HepG2 (cell line): ENCODE data around the gene CLTCL1. TPM values are rescaled to one million over a fixed set of nuclear protein-coding genes. Genes with fewer than 3 reads are reported as not detected.

Experiments used
- ATAC-seq: fragments of 200-7000 bp; cut with Tn5 transposase; 3 replicates; pipeline ENCODE4 v1.9.1; 2020; ENCODE audit warnings: mild to moderate bottlenecking, moderate library complexity
- BruUV-seq: library from RNA; stranded (reverse); fragments of 400-500 nt; replicated peaks from 2 replicates; lab custom pipeline; 2021; lab: Mats Ljungman, UMichigan
- CTCF ChIA-PET: fragments of 300-600 bp; formaldehyde crosslinking; extraction: SDS; loops from one replicate; lab custom pipeline; 2021; ENCODE audit warnings: low total read pairs, inconsistent platforms, low intra/inter-chr PET ratio; lab: Yijun Ruan, JAX
- POLR2A ChIA-PET: fragments of 350-600 bp; sonication (Branson Sonifier 250); formaldehyde crosslinking; loops from one replicate; lab custom pipeline; 2020; ENCODE audit warnings: antibody characterized with exemption, inconsistent platforms; lab: Yijun Ruan, JAX
- DNase-seq: peaks from one replicate; pipeline ENCODE4 v3.0.0-alpha.2; 2015; ENCODE audit warnings: low spot score
- FAIRE-seq: peaks from 3 replicates; lab custom pipeline; 2011; peaks lifted over from hg19 to GRCh38; lab: Jason Lieb, UNC
- H2AFZ ChIP-seq: one replicate; pipeline ENCODE4 v1.6.1; 2011; ENCODE audit warnings: low read length, inconsistent platforms
- H3K27ac ChIP-seq: fragments of 300-600 bp; 3 replicates; pipeline ENCODE4 v1.8.0; 2011; ENCODE audit warnings: mixed run types, mild to moderate bottlenecking, mixed read lengths, low read length, inconsistent platforms; ENCODE audit not compliant: insufficient read depth; ENCODE audit errors: extremely low read length
- H3K27me3 ChIP-seq, 2 experiments: fragments of 200-600 bp in 1 of 2; 2 replicates in 1 of 2; 3 replicates in 1 of 2; pipeline versions ENCODE4 v1.6.0 to v1.8.0; 2011; ENCODE audit warnings: low read length in 2 of 2, mild to moderate bottlenecking in 2 of 2, moderate library complexity in 2 of 2, inconsistent platforms in 1 of 2; ENCODE audit not compliant: insufficient read depth in 2 of 2, control insufficient read depth in 1 of 2
- H3K36me3 ChIP-seq, 2 experiments: fragments of 200-600 bp in 1 of 2; replicated peaks in 1 of 2; 2 replicates in 1 of 2; 3 replicates in 1 of 2; pipeline versions ENCODE4 v1.5.1 to v1.8.0; 2011; ENCODE audit warnings: low read length in 2 of 2, inconsistent platforms in 1 of 2; ENCODE audit not compliant: insufficient read depth in 2 of 2, control insufficient read depth in 1 of 2
- H3K4me1 ChIP-seq: 2 replicates; pipeline ENCODE4 v1.5.1; 2012; ENCODE audit warnings: low read length, inconsistent platforms; ENCODE audit not compliant: insufficient read depth
- H3K4me2 ChIP-seq: 2 replicates; pipeline ENCODE4 v1.6.0; 2011; ENCODE audit warnings: low read depth, low read length, inconsistent platforms
- H3K4me3 ChIP-seq, 3 experiments: fragments of 200-600 bp in 1 of 3; sonication (generic), shearing (Covaris generic) in 1 of 3; replicated peaks in 1 of 3; 2 replicates each; pipeline ENCODE4 v1.5.1; 2011 to 2016; ENCODE audit warnings: low read length in 3 of 3, inconsistent platforms in 2 of 3, low read depth in 2 of 3, mild to moderate bottlenecking in 2 of 3, control low read depth in 1 of 3, mixed read lengths in 1 of 3; ENCODE audit not compliant: insufficient read depth in 1 of 3
- H3K79me2 ChIP-seq: one replicate; pipeline ENCODE4 v1.6.1; 2011; ENCODE audit warnings: low read length, inconsistent platforms; ENCODE audit not compliant: insufficient read depth
- H3K9ac ChIP-seq: 2 replicates; pipeline ENCODE4 v1.6.0; 2011; ENCODE audit warnings: mild to moderate bottlenecking, low read depth, low read length, inconsistent platforms; ENCODE audit not compliant: insufficient read depth
- H3K9me3 ChIP-seq: 2 replicates; pipeline ENCODE4 v1.5.1; 2012; ENCODE audit warnings: mild to moderate bottlenecking, low read length
- H4K20me1 ChIP-seq: 2 replicates; pipeline ENCODE4 v1.6.0; 2011; ENCODE audit warnings: inconsistent platforms, mild to moderate bottlenecking, low read length, moderate library complexity; ENCODE audit not compliant: insufficient read depth
- KLF16 ChIP-seq, 2 experiments: sonication (generic) in 1 of 2; formaldehyde crosslinking in 1 of 2; IDR thresholded peaks; 2 replicates each; pipeline versions ENCODE4 v1.6.1 to v1.8.0; 2016 to 2023; ENCODE audit warnings: missing genetic modification reagents in 2 of 2, missing compliant biosample characterization in 1 of 2
- MAFF ChIP-seq: IDR thresholded peaks from 2 replicates; pipeline ENCODE4 v1.6.1; 2011; ENCODE audit warnings: low read depth, low read length, improper control_type of control experiment
- PRMT3 ChIP-seq: sonication (generic); formaldehyde crosslinking; IDR thresholded peaks from 2 replicates; pipeline ENCODE4 v1.8.1; 2022; ENCODE audit warnings: low read depth, mild to moderate bottlenecking, moderate library complexity, missing genetic modification reagents, borderline replicate concordance
- ZBTB42 ChIP-seq: sonication (generic); formaldehyde crosslinking; IDR thresholded peaks from 2 replicates; pipeline ENCODE4 v1.5.0; 2020; ENCODE audit warnings: mild to moderate bottlenecking, missing genetic modification reagents
- ZNF326 ChIP-seq: sonication (generic); formaldehyde crosslinking; IDR thresholded peaks from 2 replicates; pipeline ENCODE4 v1.4.0; 2020; ENCODE audit warnings: missing genetic modification reagents, borderline replicate concordance
- ZNF564 ChIP-seq: sonication (generic); formaldehyde crosslinking; IDR thresholded peaks from 2 replicates; pipeline ENCODE4 v1.8.1; 2023; ENCODE audit warnings: mild to moderate bottlenecking, missing genetic modification reagents
- ZNF678 ChIP-seq: sonication (generic); formaldehyde crosslinking; IDR thresholded peaks from 2 replicates; pipeline ENCODE4 v1.4.0; 2020; ENCODE audit warnings: mild to moderate bottlenecking, missing genetic modification reagents
- ZNF761 ChIP-seq: sonication (generic); formaldehyde crosslinking; conservative IDR thresholded peaks from 2 replicates; pipeline ENCODE4 v1.4.0; 2020; ENCODE audit warnings: mild to moderate bottlenecking, missing genetic modification reagents
- WGBS: methylation state at CpG from one replicate; pipeline ENCODE4 v1.1.6; 2017; ENCODE audit warnings: low lambda C conversion rate; 5-methylcytosine and 5-hydroxymethylcytosine counted together
- in situ Hi-C: cut with HindIII; loops from 2 replicates; pipeline ENCODE4 v1.10.0; 2017; ENCODE audit warnings: low pct_unique_long_range_greater_than_20kb; ENCODE audit not compliant: extremely low pct_ligation_motif_present
- intact Hi-C: fragments of 100-400 bp; cut with micrococcal nuclease; formaldehyde crosslinking; loops from one replicate; pipeline ENCODE4 v1.10.0; 2022; ENCODE audit not compliant: unreplicated experiment
- polyA plus RNA-seq, 8 experiments: library from polyadenylated mRNA; depleted of rRNA in 3 of 8; stranded (reverse) in 7 of 8; unstranded in 1 of 8; fragments of >200 nt; fragmentation: Illumina TruSeq in 4 of 8; extraction: Trizol in 4 of 8; gene quantifications; 2 replicates each; pipeline versions ENCODE4 v1.2.1 to v1.2.3, GENCODE V29; 2011 to 2016; ENCODE audit warnings: low read depth in 4 of 8, missing spikeins in 1 of 8, mixed read lengths in 1 of 8; ENCODE audit not compliant: insufficient read depth in 1 of 8
- total RNA-seq, 5 experiments: library from RNA; depleted of rRNA; stranded (reverse); fragments of >200 nt; fragmentation: Illumina TruSeq; extraction: Trizol; gene quantifications; 2 replicates each; pipeline ENCODE4 v1.2.3, GENCODE V29; 2016; ENCODE audit warnings: low read depth in 1 of 5
- TF ChIP-seq, protein P1 (sequence below): sonication (generic); formaldehyde crosslinking; IDR thresholded peaks from 2 replicates; pipeline ENCODE4 v1.5.0; 2020; ENCODE audit warnings: missing genetic modification reagents
- TF ChIP-seq, protein P2 (sequence below): sonication (generic); formaldehyde crosslinking; IDR thresholded peaks from 2 replicates; pipeline ENCODE4 v1.4.0; 2020; ENCODE audit warnings: missing genetic modification reagents

CLTCL1 gene
- total and polyA plus RNA-seq, 2 of the 13 experiments (the other 11 are each of a cell fraction or from before 2014, with no cell fraction given) = 8.1 to 10.9 TPM

DNA sequence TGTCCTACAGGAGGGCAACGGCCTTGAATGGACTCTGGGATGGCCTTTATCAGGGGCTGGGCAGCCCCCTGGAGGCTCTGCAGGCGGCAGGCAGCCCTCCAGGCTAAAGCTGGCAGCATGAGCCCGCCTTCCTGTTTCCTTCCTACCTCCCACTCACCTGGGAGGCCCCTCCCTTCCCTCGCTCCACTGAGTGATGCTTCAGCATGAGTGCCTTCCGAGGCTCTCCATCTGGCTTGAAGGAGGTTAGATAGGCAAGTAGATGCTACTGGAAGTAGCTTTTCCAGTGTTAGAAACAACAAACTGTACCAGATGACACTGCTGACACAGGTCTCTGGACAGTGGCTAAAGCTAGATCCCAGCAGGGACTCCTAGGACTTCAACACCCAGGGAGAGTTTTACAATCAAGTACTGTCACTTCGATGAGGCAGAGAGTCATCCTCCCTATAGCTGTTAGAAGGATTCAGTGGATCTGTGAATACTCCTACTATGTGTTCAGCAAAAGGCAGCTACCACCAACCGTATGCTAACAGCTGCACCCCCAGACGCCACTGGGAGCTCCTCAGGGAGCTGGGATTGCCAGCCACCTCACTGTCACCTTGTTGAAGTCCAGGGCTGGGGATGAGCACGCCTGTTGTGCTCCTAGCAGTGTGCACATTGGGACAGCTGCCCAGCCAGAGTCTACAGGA lies 108.9 kb downstream of the CLTCL1 start (continued):
- TF ChIP-seq, protein P1, sequence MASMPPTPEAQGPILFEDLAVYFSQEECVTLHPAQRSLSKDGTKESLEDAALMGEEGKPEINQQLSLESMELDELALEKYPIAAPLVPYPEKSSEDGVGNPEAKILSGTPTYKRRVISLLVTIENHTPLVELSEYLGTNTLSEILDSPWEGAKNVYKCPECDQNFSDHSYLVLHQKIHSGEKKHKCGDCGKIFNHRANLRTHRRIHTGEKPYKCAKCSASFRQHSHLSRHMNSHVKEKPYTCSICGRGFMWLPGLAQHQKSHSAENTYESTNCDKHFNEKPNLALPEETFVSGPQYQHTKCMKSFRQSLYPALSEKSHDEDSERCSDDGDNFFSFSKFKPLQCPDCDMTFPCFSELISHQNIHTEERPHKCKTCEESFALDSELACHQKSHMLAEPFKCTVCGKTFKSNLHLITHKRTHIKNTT = no peak
- no peak for TF ChIP-seq ZBTB42 (CRISPR knock-in tag)
- no peak for TF ChIP-seq KLF16 (CRISPR knock-in tag; IDR thresholded peaks at IDR 0.05)

DNA sequence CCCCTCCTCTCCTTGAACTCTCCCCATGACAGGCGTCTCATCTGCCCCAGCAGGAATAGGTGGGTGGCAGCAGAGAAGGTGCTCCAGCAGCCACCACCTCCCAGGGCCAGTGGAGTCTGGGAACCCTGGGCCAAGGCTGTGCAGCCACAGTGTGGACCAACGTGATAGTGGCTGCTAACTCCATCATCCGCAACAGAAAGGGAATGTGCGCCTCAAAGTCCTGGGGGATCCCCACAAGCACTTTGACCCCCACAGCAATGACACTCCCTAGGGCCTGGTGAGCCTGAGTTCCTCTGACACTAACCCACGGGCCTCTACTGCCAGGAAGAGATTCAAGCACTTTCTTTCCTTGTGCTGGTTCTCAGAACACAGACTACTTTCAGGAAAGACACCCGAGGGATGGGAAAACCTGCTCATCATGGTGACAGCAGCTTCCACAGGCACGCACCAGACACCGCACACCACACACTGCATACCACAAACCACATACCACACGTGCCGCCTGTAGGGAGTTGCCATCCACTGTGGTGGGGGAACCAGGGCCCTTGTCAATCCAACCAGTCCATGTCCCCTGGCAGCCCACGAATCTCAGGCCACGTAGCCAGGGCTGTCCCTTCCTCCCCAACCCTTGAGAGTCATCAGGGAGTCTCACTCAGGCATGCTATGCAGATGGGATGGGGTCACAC lies 109.6 kb downstream of the CLTCL1 start:
- ChIA-PET CTCF (no interaction called here), POLR2A (no interaction called here)
- TF ChIP-seq MAFF (no peak), ZNF678 (CRISPR knock-in tag) (no peak), ZNF326 (CRISPR knock-in tag) (no peak), ZNF564 (CRISPR knock-in tag) (no peak), ZNF761 (CRISPR knock-in tag) (no peak), PRMT3 (CRISPR knock-in tag) (no peak)
- TF ChIP-seq, protein P2, sequence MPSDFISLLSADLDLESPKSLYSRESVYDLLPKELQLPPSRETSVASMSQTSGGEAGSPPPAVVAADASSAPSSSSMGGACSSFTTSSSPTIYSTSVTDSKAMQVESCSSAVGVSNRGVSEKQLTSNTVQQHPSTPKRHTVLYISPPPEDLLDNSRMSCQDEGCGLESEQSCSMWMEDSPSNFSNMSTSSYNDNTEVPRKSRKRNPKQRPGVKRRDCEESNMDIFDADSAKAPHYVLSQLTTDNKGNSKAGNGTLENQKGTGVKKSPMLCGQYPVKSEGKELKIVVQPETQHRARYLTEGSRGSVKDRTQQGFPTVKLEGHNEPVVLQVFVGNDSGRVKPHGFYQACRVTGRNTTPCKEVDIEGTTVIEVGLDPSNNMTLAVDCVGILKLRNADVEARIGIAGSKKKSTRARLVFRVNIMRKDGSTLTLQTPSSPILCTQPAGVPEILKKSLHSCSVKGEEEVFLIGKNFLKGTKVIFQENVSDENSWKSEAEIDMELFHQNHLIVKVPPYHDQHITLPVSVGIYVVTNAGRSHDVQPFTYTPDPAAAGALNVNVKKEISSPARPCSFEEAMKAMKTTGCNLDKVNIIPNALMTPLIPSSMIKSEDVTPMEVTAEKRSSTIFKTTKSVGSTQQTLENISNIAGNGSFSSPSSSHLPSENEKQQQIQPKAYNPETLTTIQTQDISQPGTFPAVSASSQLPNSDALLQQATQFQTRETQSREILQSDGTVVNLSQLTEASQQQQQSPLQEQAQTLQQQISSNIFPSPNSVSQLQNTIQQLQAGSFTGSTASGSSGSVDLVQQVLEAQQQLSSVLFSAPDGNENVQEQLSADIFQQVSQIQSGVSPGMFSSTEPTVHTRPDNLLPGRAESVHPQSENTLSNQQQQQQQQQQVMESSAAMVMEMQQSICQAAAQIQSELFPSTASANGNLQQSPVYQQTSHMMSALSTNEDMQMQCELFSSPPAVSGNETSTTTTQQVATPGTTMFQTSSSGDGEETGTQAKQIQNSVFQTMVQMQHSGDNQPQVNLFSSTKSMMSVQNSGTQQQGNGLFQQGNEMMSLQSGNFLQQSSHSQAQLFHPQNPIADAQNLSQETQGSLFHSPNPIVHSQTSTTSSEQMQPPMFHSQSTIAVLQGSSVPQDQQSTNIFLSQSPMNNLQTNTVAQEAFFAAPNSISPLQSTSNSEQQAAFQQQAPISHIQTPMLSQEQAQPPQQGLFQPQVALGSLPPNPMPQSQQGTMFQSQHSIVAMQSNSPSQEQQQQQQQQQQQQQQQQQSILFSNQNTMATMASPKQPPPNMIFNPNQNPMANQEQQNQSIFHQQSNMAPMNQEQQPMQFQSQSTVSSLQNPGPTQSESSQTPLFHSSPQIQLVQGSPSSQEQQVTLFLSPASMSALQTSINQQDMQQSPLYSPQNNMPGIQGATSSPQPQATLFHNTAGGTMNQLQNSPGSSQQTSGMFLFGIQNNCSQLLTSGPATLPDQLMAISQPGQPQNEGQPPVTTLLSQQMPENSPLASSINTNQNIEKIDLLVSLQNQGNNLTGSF (CRISPR knock-in tag) = no peak
- no peaks in the 10 kb centered on the region for H3K9me3 ChIP-seq
- peaks cover 0 to 1% of the 10 kb centered on the region in 2 experiments; a peak in 1 of 5 replicates for H3K36me3 ChIP-seq
- H3K4me2 ChIP-seq = no peak overlapping the region
- intact Hi-C loops = no loop called here
- ATAC-seq = no peak
- 70% methylated on average over 9 of the region's 12 CpGs for WGBS
- no peak overlapping the region for H3K9ac ChIP-seq
- FAIRE-seq = no peak
- in situ Hi-C loops = loop anchor here (5.0 kb wide), 1 partner anchor 110 kb away; the partner anchor contains the start of gene CLTCL1
- BruUV-seq = no TSS peak
- peaks cover 33% of the 10 kb centered on the region for H3K4me1 ChIP-seq
- no peak overlapping the region for H3K4me3 ChIP-seq
- H3K27me3 ChIP-seq = no peaks in the 10 kb centered on the region
- H3K27ac ChIP-seq = no peak overlapping the region
- H3K79me2 ChIP-seq = peaks cover 8% of the 10 kb centered on the region
- H4K20me1 ChIP-seq = peaks cover under 1% of the 10 kb centered on the region; the same call in 1 of the 2 replicates
- no peak for DNase-seq
- no peak overlapping the region for H2AFZ ChIP-seq
